HepG2 (cell line): ENCODE measurements around the gene TSPAN2. TPM values are rescaled to one million over a fixed set of nuclear protein-coding genes. Genes with fewer than 3 reads are reported as not detected.

Experiments used
- ATAC-seq: fragments of 200-7000 bp; cut with Tn5 transposase; 3 replicates; pipeline ENCODE4 v1.9.1; 2020; ENCODE audit warnings: mild to moderate bottlenecking, moderate library complexity
- BruUV-seq: library from RNA; stranded (reverse); fragments of 400-500 nt; replicated peaks from 2 replicates; lab custom pipeline; 2021; lab: Mats Ljungman, UMichigan
- CTCF ChIA-PET: fragments of 300-600 bp; formaldehyde crosslinking; extraction: SDS; loops from one replicate; lab custom pipeline; 2021; ENCODE audit warnings: low total read pairs, inconsistent platforms, low intra/inter-chr PET ratio; lab: Yijun Ruan, JAX
- POLR2A ChIA-PET: fragments of 350-600 bp; sonication (Branson Sonifier 250); formaldehyde crosslinking; loops from one replicate; lab custom pipeline; 2020; ENCODE audit warnings: antibody characterized with exemption, inconsistent platforms; lab: Yijun Ruan, JAX
- DNase-seq: peaks from one replicate; pipeline ENCODE4 v3.0.0-alpha.2; 2015; ENCODE audit warnings: low spot score
- FAIRE-seq: peaks from 3 replicates; lab custom pipeline; 2011; peaks lifted over from hg19 to GRCh38; lab: Jason Lieb, UNC
- H2AFZ ChIP-seq: one replicate; pipeline ENCODE4 v1.6.1; 2011; ENCODE audit warnings: low read length, inconsistent platforms
- H3K27ac ChIP-seq: fragments of 300-600 bp; 3 replicates; pipeline ENCODE4 v1.8.0; 2011; ENCODE audit warnings: mixed run types, mild to moderate bottlenecking, mixed read lengths, low read length, inconsistent platforms; ENCODE audit not compliant: insufficient read depth; ENCODE audit errors: extremely low read length
- H3K27me3 ChIP-seq, 2 experiments: fragments of 200-600 bp in 1 of 2; 2 replicates in 1 of 2; 3 replicates in 1 of 2; pipeline versions ENCODE4 v1.6.0 to v1.8.0; 2011; ENCODE audit warnings: low read length in 2 of 2, mild to moderate bottlenecking in 2 of 2, moderate library complexity in 2 of 2, inconsistent platforms in 1 of 2; ENCODE audit not compliant: insufficient read depth in 2 of 2, control insufficient read depth in 1 of 2
- H3K36me3 ChIP-seq, 2 experiments: fragments of 200-600 bp in 1 of 2; replicated peaks in 1 of 2; 2 replicates in 1 of 2; 3 replicates in 1 of 2; pipeline versions ENCODE4 v1.5.1 to v1.8.0; 2011; ENCODE audit warnings: low read length in 2 of 2, inconsistent platforms in 1 of 2; ENCODE audit not compliant: insufficient read depth in 2 of 2, control insufficient read depth in 1 of 2
- H3K4me1 ChIP-seq: 2 replicates; pipeline ENCODE4 v1.5.1; 2012; ENCODE audit warnings: low read length, inconsistent platforms; ENCODE audit not compliant: insufficient read depth
- H3K4me2 ChIP-seq: 2 replicates; pipeline ENCODE4 v1.6.0; 2011; ENCODE audit warnings: low read depth, low read length, inconsistent platforms
- H3K4me3 ChIP-seq, 3 experiments: fragments of 200-600 bp in 1 of 3; sonication (generic), shearing (Covaris generic) in 1 of 3; replicated peaks in 1 of 3; 2 replicates each; pipeline ENCODE4 v1.5.1; 2011 to 2016; ENCODE audit warnings: low read length in 3 of 3, inconsistent platforms in 2 of 3, low read depth in 2 of 3, mild to moderate bottlenecking in 2 of 3, control low read depth in 1 of 3, mixed read lengths in 1 of 3; ENCODE audit not compliant: insufficient read depth in 1 of 3
- H3K79me2 ChIP-seq: one replicate; pipeline ENCODE4 v1.6.1; 2011; ENCODE audit warnings: low read length, inconsistent platforms; ENCODE audit not compliant: insufficient read depth
- H3K9ac ChIP-seq: 2 replicates; pipeline ENCODE4 v1.6.0; 2011; ENCODE audit warnings: mild to moderate bottlenecking, low read depth, low read length, inconsistent platforms; ENCODE audit not compliant: insufficient read depth
- H3K9me3 ChIP-seq: 2 replicates; pipeline ENCODE4 v1.5.1; 2012; ENCODE audit warnings: mild to moderate bottlenecking, low read length
- H4K20me1 ChIP-seq: 2 replicates; pipeline ENCODE4 v1.6.0; 2011; ENCODE audit warnings: inconsistent platforms, mild to moderate bottlenecking, low read length, moderate library complexity; ENCODE audit not compliant: insufficient read depth
- CEBPB ChIP-seq: IDR thresholded peaks from 2 replicates; pipeline ENCODE4 v1.6.1; 2011; ENCODE audit warnings: low read depth, low read length, improper control_type of control experiment, borderline replicate concordance
- E2F2 ChIP-seq: sonication (generic); formaldehyde crosslinking; IDR thresholded peaks from 2 replicates; pipeline ENCODE4 v1.4.0; 2020; ENCODE audit warnings: missing genetic modification reagents, borderline replicate concordance
- NFKBIZ ChIP-seq: IDR thresholded peaks from 2 replicates; pipeline ENCODE4 v1.6.1; 2018; ENCODE audit warnings: missing genetic modification reagents, missing compliant biosample characterization
- SMAD9 ChIP-seq: sonication (generic); formaldehyde crosslinking; IDR thresholded peaks from 2 replicates; pipeline ENCODE4 v1.5.1; 2020; ENCODE audit warnings: mild to moderate bottlenecking, missing genetic modification reagents
- SRSF4 ChIP-seq: fragments of 200-400 bp; formaldehyde crosslinking; IDR thresholded peaks from one replicate; pipeline ENCODE4 v1.6.1; 2018; ENCODE audit warnings: mild to moderate bottlenecking, low read depth, low read length, moderate library complexity; ENCODE audit not compliant: poor library complexity, severe bottlenecking
- ZFAT ChIP-seq: sonication (generic); formaldehyde crosslinking; conservative IDR thresholded peaks from 2 replicates; pipeline ENCODE4 v1.8.1; 2023; ENCODE audit warnings: missing genetic modification reagents, inconsistent platforms
- ZNF207 ChIP-seq: fragments of 450-650 bp; IDR thresholded peaks from 2 replicates; pipeline ENCODE4 v1.6.1; 2016; ENCODE audit warnings: antibody characterized with exemption, borderline replicate concordance
- ZNF772 ChIP-seq: sonication (generic); formaldehyde crosslinking; IDR thresholded peaks from 2 replicates; pipeline ENCODE4 v1.5.0; 2020; ENCODE audit warnings: mild to moderate bottlenecking, missing genetic modification reagents
- WGBS: methylation state at CpG from one replicate; pipeline ENCODE4 v1.1.6; 2017; ENCODE audit warnings: low lambda C conversion rate; 5-methylcytosine and 5-hydroxymethylcytosine counted together
- in situ Hi-C: cut with HindIII; loops from 2 replicates; pipeline ENCODE4 v1.10.0; 2017; ENCODE audit warnings: low pct_unique_long_range_greater_than_20kb; ENCODE audit not compliant: extremely low pct_ligation_motif_present
- intact Hi-C: fragments of 100-400 bp; cut with micrococcal nuclease; formaldehyde crosslinking; loops from one replicate; pipeline ENCODE4 v1.10.0; 2022; ENCODE audit not compliant: unreplicated experiment
- polyA plus RNA-seq, 8 experiments: library from polyadenylated mRNA; depleted of rRNA in 3 of 8; stranded (reverse) in 7 of 8; unstranded in 1 of 8; fragments of >200 nt; fragmentation: Illumina TruSeq in 4 of 8; extraction: Trizol in 4 of 8; gene quantifications; 2 replicates each; pipeline versions ENCODE4 v1.2.1 to v1.2.3, GENCODE V29; 2011 to 2016; ENCODE audit warnings: low read depth in 4 of 8, missing spikeins in 1 of 8, mixed read lengths in 1 of 8; ENCODE audit not compliant: insufficient read depth in 1 of 8
- total RNA-seq, 5 experiments: library from RNA; depleted of rRNA; stranded (reverse); fragments of >200 nt; fragmentation: Illumina TruSeq; extraction: Trizol; gene quantifications; 2 replicates each; pipeline ENCODE4 v1.2.3, GENCODE V29; 2016; ENCODE audit warnings: low read depth in 1 of 5
- TF ChIP-seq, protein P1 (sequence below), 2 experiments: fragments of 450-650 bp in 1 of 2; sonication (generic) in 1 of 2; formaldehyde crosslinking; IDR thresholded peaks; 2 replicates each; pipeline versions ENCODE4 v1.5.0 to v1.8.0; 2020 to 2022; ENCODE audit warnings: mild to moderate bottlenecking in 1 of 2, missing genetic modification reagents in 1 of 2
- TF ChIP-seq, protein P2 (sequence below): sonication (generic); formaldehyde crosslinking; IDR thresholded peaks from 2 replicates; pipeline ENCODE4 v1.5.0; 2020; ENCODE audit warnings: missing genetic modification reagents, mild to moderate bottlenecking, borderline replicate concordance

TSPAN2 gene
- total and polyA plus RNA-seq, 2 of the 13 experiments (the other 11 are each of a cell fraction or from before 2014, with no cell fraction given), result not detected

GRCh38 chr1:115134231-115134630, 44.9 kb upstream of the TSPAN2 start (continued):
- TF ChIP-seq, protein P1, sequence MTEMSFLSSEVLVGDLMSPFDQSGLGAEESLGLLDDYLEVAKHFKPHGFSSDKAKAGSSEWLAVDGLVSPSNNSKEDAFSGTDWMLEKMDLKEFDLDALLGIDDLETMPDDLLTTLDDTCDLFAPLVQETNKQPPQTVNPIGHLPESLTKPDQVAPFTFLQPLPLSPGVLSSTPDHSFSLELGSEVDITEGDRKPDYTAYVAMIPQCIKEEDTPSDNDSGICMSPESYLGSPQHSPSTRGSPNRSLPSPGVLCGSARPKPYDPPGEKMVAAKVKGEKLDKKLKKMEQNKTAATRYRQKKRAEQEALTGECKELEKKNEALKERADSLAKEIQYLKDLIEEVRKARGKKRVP (CRISPR knock-in tag; IDR thresholded peaks at IDR 0.05), result no peak
- no peak for TF ChIP-seq ZNF207
- no peak for TF ChIP-seq SRSF4
- no peak for TF ChIP-seq E2F2

DNA sequence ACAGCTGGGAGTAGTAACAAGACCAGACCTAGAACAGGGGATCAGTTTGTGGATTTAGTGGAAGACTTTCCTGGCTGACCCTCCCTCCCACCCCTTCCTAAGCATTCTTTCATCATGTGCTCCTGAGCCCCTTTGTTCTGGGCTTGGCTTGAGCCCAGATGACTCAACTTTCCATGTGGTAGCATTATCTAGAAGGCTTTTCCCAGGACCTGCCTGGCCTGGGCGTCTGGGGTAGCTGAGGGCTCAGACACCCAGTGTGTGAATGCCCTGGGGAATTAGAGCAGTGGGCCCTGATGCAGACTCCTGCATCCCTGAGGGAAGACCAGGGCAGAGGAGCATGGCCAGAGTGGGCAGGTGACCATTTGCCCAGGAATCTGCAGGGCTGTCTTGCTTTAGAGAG, 44.1 kb upstream of the TSPAN2 start:
- Histone ChIP-seq H3K27me3 (no peaks in the 10 kb centered on the region), H4K20me1 (no peaks in the 10 kb centered on the region), H3K4me3 (no peak overlapping the region), H3K9me3 (no peaks in the 10 kb centered on the region), H3K27ac (no peak overlapping the region), H2AFZ (no peak overlapping the region), H3K4me1 (no peaks in the 10 kb centered on the region), H3K4me2 (no peak overlapping the region), H3K36me3 (no peaks in the 10 kb centered on the region), H3K79me2 (no peaks in the 10 kb centered on the region)
- intact Hi-C loops (no loop called here), in situ Hi-C loops (no loop called here)
- no TSS peak for BruUV-seq
- POLR2A ChIA-PET, result no interaction called here
- WGBS, result 0% methylated on average over 1 of the region's 1 CpG
- FAIRE-seq (no peak), DNase-seq (no peak), ATAC-seq (no peak)
- CTCF ChIA-PET, result no interaction called here
- TF ChIP-seq SMAD9 (no peak), CEBPB (no peak), NFKBIZ (no peak), ZNF772 (CRISPR knock-in tag) (no peak), ZFAT (no peak)
- TF ChIP-seq, protein P2, sequence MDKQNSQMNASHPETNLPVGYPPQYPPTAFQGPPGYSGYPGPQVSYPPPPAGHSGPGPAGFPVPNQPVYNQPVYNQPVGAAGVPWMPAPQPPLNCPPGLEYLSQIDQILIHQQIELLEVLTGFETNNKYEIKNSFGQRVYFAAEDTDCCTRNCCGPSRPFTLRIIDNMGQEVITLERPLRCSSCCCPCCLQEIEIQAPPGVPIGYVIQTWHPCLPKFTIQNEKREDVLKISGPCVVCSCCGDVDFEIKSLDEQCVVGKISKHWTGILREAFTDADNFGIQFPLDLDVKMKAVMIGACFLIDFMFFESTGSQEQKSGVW (CRISPR knock-in tag), result no peak
- TF ChIP-seq, all 625 proteins: peak for 0
- no peak overlapping the region for H3K9ac ChIP-seq
